HFF-Myc (cell line): ENCODE results near the gene BORCS5.
A peak's percentile ranks its signal among the peaks of the same experiment; 100 is the strongest.
"Not testable (repeated sequence)": the region's sequence is repeated elsewhere in the genome, so short reads cannot be mapped to it uniquely, and the experiment has no call there.

Experiments
- DNase-seq: peaks from one replicate; pipeline ENCODE4 v3.0.0-alpha.2; 2011; ENCODE audit warnings: low read depth; ENCODE audit errors: extremely low read depth
- H3K4me3 ChIP-seq: replicated peaks from 2 replicates; pipeline ENCODE4 v1.5.1; 2011; ENCODE audit warnings: low read depth, mild to moderate bottlenecking, control low read depth, low read length
- CTCF ChIP-seq: IDR thresholded peaks from 2 replicates; pipeline ENCODE4 v1.5.1; 2012; ENCODE audit warnings: mild to moderate bottlenecking, low read depth, low read length, control low read depth; ENCODE audit errors: missing control alignments

The BORCS5 gene

GRCh38 chr12:12356896-12357718, at the start of gene BORCS5:
BORCS5 (plus strand) TSS chr12:12357078; CDS start chr12:12357452, 374 bp downstream.
- peak; percentile 76 for DNase-seq
- H3K4me3 ChIP-seq: peak within 1 kb of the TSS; percentile 72
- no peak for TF ChIP-seq CTCF

GRCh38 chr12:12310695-12311094, 46.2 kb upstream of the BORCS5 start:
- DNase-seq, H3K4me3 ChIP-seq: not testable (repeated sequence)

GRCh38 chr12:12315838-12316237, 41.0 kb upstream of the BORCS5 start:
- no peak for DNase-seq
- no peak for TF ChIP-seq CTCF
- H3K4me3 ChIP-seq: no peak overlapping the region

- peak overlapping the region; percentile 9 for H3K4me3 ChIP-seq
- no peak for DNase-seq
- no peak for TF ChIP-seq CTCF
Measured at GRCh38 chr12:12319451-12320183, 37.3 kb upstream of the BORCS5 start.

GRCh38 chr12:12323118-12323517, 33.8 kb upstream of the BORCS5 start:
- no peak for DNase-seq
- TF ChIP-seq CTCF: no peak
- no peak overlapping the region for H3K4me3 ChIP-seq

- no peak for DNase-seq
- TF ChIP-seq CTCF: no peak
- no peak overlapping the region for H3K4me3 ChIP-seq
Measured at GRCh38 chr12:12323591-12323990, 33.3 kb upstream of the BORCS5 start.

- H3K4me3 ChIP-seq: no peak overlapping the region
- no peak for DNase-seq
- no peak for TF ChIP-seq CTCF
Measured at GRCh38 chr12:12326262-12326661, 30.6 kb upstream of the BORCS5 start.
